Dermis microvascular lymphatic vessel endothelial cell (primary cell): ENCODE measurements around the gene ALKBH1. TPM values are rescaled to one million over a fixed set of nuclear protein-coding genes. Genes with fewer than 3 reads are reported as not detected.
"Not testable (repeated sequence)": the region's sequence is repeated elsewhere in the genome, so short reads cannot be mapped to it uniquely, and the experiment has no call there.

ENCODE experiments used
- DNase-seq, 2 donors: peaks; one replicate each; pipeline versions ENCODE4 v3.0.0 to v3.0.0-alpha.2; 2010; ENCODE audit warnings: low read depth in 2 of 2
- total RNA-seq: library from RNA; depleted of rRNA; stranded (reverse); fragments of >200 nt; gene quantifications from 2 replicates; pipeline ENCODE4 v1.2.1, GENCODE V29; 2014

Gene ALKBH1
- total RNA-seq: 6.9 and 9.0 TPM in 2 replicates

- DNase-seq: peak; percentile 58 to 82
Measured at GRCh38 chr14:77707724-77708408, at the start of gene ALKBH1, which contains the start of gene SLIRP. ALKBH1 (minus strand) TSS chr14:77708023; CDS start chr14:77708004, 19 bp downstream. SLIRP (plus strand) TSS chr14:77708103; CDS start chr14:77708112, 9 bp downstream.

GRCh38 chr14:77752799-77753516, 45.1 kb upstream of the ALKBH1 start:
- DNase-seq: no peak

GRCh38 chr14:77752266-77752665, 44.4 kb upstream of the ALKBH1 start:
- no peak for DNase-seq

- not testable (repeated sequence) for DNase-seq
Measured at GRCh38 chr14:77747425-77747824, 39.6 kb upstream of the ALKBH1 start.

GRCh38 chr14:77746064-77746702, 38.4 kb upstream of the ALKBH1 start:
- DNase-seq: no peak

GRCh38 chr14:77741438-77741837, 33.6 kb upstream of the ALKBH1 start:
- DNase-seq: no peak

- DNase-seq: peak; percentile 87 to 95
Measured at GRCh38 chr14:77738559-77739250, 30.9 kb upstream of the ALKBH1 start.

- no peak for DNase-seq
Measured at GRCh38 chr14:77730976-77731497, 23.2 kb upstream of the ALKBH1 start.

- DNase-seq: no peak
Measured at GRCh38 chr14:77722301-77722700, 14.5 kb upstream of the ALKBH1 start.

- DNase-seq: no peak
Measured at GRCh38 chr14:77721437-77721836, 13.6 kb upstream of the ALKBH1 start.

- no peak for DNase-seq
Measured at GRCh38 chr14:77717608-77718305, 9.9 kb upstream of the ALKBH1 start.

- no peak for DNase-seq
Measured at GRCh38 chr14:77714926-77715325, 7.1 kb upstream of the ALKBH1 start.

GRCh38 chr14:77710364-77710763, 2.5 kb upstream of the ALKBH1 start:
- DNase-seq: no peak

GRCh38 chr14:77709412-77709811, 1.6 kb upstream of the ALKBH1 start:
- no peak for DNase-seq

GRCh38 chr14:77708749-77709148, 926 bp upstream of the ALKBH1 start:
- no peak for DNase-seq

- DNase-seq: peak; percentile 6 to 54
Measured at GRCh38 chr14:77707355-77707723, 484 bp downstream of the ALKBH1 start.

GRCh38 chr14:77691259-77691658, 16.6 kb downstream of the ALKBH1 start:
- peak in 1 of 2 donors; percentile 12 for DNase-seq

- peak in 1 of 2 donors; percentile 24 for DNase-seq
Measured at GRCh38 chr14:77682158-77682553, 25.7 kb downstream of the ALKBH1 start.

GRCh38 chr14:77681196-77682157, 26.3 kb downstream of the ALKBH1 start:
- peak in 1 of 2 donors; percentile 16 for DNase-seq

- DNase-seq: no peak
Measured at GRCh38 chr14:77674931-77675330, 32.9 kb downstream of the ALKBH1 start.
